Subcutaneous adipose tissue (tissue), 4 donors: Measurements from ENCODE around the gene SMOC1. TPM values are rescaled to one million over a fixed set of nuclear protein-coding genes. Genes with fewer than 3 reads are reported as not detected.

ENCODE experiments used
- total RNA-seq, 4 donors: library from RNA; depleted of rRNA; stranded (reverse); fragments of >200 nt; gene quantifications; one replicate each; pipeline ENCODE4 v1.1.0, GENCODE V29; 2016
- TF ChIP-seq, protein P1 (sequence below): fragments of 450-650 bp; IDR thresholded peaks from one replicate; pipeline ENCODE4 v1.5.1; 2016; ENCODE audit warnings: low read depth, mild to moderate bottlenecking, control low read depth, antibody characterized with exemption, moderate library complexity

Gene SMOC1
- total RNA-seq, 4 donors from 2014 or later, result 7.7 to 38.1 (median 29.9) TPM

DNA sequence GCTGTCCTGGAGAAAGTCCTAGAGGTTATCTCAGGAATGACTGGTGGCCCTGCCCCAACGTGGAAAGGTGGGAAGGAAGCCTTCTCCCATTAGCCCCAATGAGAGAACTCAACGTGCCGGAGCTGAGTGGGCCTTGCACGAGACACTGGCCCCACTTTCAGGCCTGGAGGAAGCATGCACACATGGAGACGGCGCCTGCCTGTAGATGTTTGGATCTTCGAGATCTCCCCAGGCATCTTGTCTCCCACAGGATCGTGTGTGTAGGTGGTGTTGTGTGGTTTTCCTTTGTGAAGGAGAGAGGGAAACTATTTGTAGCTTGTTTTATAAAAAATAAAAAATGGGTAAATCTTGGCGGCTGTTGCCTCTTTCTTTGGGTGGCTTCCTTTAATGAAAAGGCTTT is 152.8 kb downstream of the SMOC1 start:
- TF ChIP-seq, protein P1, sequence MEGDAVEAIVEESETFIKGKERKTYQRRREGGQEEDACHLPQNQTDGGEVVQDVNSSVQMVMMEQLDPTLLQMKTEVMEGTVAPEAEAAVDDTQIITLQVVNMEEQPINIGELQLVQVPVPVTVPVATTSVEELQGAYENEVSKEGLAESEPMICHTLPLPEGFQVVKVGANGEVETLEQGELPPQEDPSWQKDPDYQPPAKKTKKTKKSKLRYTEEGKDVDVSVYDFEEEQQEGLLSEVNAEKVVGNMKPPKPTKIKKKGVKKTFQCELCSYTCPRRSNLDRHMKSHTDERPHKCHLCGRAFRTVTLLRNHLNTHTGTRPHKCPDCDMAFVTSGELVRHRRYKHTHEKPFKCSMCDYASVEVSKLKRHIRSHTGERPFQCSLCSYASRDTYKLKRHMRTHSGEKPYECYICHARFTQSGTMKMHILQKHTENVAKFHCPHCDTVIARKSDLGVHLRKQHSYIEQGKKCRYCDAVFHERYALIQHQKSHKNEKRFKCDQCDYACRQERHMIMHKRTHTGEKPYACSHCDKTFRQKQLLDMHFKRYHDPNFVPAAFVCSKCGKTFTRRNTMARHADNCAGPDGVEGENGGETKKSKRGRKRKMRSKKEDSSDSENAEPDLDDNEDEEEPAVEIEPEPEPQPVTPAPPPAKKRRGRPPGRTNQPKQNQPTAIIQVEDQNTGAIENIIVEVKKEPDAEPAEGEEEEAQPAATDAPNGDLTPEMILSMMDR, result no peak

DNA sequence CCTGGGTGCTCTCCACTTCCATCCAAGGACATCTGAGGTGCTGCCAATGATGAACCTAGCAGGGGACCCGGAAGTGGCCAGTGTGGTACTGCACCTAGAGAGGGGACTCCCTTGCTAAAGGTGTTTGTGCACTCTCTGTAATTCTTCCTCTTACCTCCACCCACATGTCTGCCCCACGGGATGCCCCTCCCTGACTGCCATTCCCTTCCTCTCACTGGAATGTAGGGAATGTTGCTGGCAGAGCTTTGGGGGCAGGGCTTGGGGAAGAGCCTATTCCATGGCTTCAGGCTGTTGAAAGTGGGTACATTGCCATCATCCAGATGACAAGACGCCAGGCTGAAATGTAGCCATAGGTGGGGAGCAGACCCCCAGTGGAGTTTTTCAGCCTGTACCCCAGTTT is 153.2 kb downstream of the SMOC1 start:
- TF ChIP-seq, protein P1, result no peak

DNA sequence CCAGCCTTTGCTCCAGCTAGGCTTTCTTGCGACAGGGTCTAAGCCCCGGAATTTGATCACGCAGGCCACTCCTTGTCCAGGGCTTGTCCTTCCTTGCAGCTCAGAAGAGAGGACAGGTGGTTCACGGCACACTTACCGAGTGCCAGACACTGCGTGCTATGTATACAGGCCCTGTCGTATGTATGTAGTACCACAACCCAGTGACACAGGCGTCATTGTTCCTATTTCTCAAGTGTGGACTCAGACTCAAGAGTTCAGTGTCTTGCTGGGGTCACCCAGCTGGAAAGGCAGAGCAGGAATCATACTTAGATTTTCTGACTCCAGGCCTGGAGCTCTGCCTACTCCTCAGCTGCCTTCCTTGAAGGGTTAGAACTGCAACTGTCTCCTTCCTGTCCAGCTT is 153.9 kb downstream of the SMOC1 start:
- TF ChIP-seq, protein P1, result no peak

DNA sequence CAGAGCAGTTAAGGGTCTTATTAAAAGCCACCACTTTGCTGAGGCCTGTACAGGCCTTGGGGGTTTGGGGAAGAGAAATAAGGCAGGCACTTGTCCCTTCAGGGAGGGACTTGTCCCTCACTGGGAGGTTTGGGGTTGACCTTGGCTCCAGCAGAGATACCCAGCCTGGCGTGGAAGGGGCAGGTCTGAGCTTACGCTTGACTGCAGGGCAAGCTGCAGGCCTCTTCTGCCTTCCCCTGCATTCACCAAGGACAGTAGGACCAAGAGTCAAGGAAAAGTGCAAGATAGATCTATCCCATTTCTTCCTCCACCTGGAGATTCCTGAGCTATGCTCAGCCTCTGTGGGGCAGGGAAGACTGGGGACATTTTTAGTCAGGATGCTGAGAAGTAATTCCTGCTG is 154.3 kb downstream of the SMOC1 start:
- TF ChIP-seq, protein P1, result no peak

DNA sequence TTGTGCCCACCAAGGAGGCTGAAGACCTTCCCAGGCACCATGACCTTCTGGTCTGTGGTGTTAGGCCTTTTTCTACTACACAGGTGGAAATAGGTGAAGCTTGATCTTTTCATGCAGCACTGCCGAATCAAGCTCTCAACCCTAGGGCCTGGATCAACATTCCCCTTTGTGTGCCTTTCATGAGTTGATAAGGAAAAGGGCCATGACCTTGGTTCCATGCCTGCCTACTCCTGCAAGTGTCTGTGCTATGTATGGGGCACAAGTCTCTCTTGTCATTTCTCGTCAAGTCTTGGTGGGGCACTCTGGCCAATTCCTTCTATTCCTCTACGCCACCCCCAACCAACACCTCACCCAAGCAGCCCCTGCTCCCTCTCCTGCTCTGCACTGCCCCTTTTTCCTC is 155.0 kb downstream of the SMOC1 start:
- TF ChIP-seq, protein P1, result no peak

DNA sequence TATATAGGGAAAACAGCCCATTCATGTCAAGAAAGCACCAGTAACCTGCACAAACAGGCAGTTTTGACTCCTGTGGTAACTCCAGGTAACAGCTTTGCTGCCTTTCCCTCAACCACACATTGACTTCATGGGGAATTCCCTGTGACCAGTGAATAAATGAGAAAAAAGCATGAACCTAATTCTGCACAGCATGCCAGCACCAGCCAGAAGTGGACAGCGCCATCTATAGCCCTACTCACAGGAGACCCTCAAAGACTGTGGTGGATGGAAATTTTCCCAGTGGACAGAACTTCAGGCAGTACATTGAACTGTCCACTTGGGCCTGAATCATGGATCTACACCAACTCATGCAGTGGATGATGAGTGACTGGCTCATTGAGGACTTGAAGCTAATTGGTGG is 157.4 kb downstream of the SMOC1 start:
- TF ChIP-seq, protein P1, result no peak

DNA sequence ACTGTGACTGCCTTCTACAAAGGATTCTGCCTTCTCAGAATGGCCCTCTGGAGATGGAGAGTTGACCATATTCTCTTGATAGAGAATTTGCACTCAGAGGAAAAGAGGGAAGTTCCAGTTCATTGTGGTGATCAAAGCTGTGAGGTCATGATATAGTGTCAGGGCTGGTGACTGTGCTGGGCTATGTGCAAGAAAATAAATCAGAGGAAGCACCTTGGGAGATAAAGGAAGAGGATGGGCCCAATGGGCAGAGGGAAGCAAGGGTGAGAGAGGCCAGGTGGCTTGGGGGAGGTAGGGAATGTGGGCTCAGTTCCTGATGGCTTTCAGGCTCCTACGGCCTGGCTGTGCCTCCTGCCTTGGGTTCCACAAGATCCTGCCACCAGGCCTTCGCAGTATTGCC is 163.8 kb downstream of the SMOC1 start:
- TF ChIP-seq, protein P1, result no peak
